GM18870 (cell line): ENCODE data around the gene BLOC1S5.
"Not testable (repeated sequence)": the region's sequence is repeated elsewhere in the genome, so short reads cannot be mapped to it uniquely, and the experiment has no call there.

Experiments used
- ATAC-seq: cut with Tn5 transposase; IDR thresholded peaks from one replicate; pipeline ENCODE4 v1.9.1; 2021; ENCODE audit warnings: moderate library complexity; ENCODE audit not compliant: unreplicated experiment

BLOC1S5 gene

DNA sequence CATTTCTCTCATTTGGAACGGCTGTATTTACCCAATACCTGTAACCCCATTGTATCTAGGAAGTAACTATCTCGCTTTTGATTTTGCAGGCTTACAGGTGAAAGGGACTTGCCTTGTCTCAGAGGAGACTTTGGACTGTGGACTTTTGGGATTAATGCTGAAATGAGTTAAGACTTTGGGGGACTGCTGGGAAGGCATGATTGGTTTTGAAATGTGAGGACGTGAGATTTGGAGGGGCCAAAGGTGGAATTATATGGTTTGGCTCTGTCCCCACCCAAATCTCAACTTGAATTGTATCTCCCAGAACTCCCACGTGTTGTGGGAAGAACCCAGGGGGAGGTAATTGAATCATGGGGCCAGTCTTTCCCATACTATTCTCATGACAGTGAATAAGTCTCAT is 18.4 kb downstream of the BLOC1S5 start:
- ATAC-seq, result not testable (repeated sequence)

DNA sequence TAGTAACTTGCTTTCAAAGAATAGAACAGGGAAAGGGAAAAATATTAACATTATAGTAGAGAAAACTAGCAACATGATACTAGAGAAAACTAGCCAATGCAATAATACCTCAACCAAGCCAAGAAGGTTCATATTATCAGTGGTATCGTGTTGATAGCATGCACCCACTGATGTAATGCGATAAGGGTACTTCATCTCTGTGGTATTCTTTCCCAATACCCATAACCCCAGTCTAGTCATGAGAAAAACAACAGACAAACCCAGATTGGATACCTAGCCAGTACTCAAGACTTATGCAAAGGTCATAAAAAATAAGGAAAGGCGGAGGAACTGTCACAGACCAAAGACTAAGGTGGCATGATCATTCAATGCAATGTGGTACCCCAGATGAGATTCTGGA is 21.0 kb downstream of the BLOC1S5 start:
- ATAC-seq, result no peak

DNA sequence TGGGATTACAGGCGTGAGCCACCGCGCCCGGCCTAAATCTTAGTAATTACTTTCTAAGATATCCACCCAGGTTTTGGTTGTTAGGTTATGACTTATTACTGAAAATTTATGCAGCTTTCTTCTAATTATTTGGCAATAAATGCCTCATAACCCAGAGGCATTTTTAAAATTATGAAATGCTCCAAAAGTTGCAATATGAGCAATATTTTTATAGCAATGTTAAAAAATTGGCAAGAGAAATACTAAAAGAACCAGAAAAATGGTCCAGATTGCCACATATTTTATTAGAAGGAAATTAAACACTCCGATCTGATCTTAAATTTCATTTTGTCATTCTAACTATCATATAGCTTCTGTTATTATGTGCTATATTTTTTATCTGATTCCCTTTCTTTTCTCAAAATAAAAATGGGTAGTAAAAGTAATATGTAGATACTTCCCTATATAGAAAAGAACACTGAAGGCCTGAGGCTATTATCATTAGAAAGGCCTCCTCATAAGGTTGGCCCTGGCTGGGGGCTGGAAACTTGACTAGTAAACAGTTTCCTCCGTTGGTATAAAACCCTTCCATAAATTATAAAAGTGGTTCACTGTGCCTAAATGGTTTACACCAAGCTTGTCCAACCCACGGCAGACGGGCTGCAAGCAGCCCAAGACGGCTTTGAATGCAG is 22.1 kb downstream of the BLOC1S5 start:
- ATAC-seq, result no peak

DNA sequence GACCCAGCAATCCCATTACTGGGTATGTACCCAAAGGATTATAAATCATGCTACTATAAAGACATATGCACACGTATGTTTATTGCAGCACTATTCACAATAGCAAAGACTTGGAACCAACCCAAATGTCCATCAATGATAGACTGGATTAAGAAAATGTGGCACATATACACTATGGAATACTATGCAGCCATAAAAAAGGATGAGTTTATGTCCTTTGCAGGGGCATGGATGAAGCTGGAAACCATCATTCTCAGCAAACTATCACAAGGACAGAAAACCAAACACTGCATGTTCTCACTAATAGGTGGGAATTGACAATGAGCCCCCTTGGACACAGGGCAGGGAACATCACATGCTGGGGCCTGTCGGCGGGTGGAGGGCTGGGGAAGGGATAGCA is 30.1 kb downstream of the BLOC1S5 start:
- ATAC-seq, result not testable (repeated sequence)

DNA sequence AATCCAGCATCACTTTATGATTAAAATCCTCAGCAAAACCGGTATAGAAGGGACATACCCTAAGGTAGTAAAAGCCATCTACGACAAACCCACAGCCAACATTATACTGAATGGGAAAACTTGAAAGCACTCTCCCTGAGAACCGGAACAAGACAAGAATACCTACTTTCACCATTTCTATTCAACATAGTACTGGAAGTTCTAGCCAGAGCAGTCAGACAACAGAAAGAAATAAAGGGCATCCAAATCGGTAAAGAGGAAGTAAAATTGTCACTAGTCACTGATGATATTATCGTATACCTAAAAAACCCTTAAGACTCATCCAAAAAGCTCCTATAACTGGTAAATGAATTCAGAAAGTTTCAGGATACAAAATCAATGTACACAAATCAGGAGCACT is 33.3 kb downstream of the BLOC1S5 start:
- no peak for ATAC-seq

DNA sequence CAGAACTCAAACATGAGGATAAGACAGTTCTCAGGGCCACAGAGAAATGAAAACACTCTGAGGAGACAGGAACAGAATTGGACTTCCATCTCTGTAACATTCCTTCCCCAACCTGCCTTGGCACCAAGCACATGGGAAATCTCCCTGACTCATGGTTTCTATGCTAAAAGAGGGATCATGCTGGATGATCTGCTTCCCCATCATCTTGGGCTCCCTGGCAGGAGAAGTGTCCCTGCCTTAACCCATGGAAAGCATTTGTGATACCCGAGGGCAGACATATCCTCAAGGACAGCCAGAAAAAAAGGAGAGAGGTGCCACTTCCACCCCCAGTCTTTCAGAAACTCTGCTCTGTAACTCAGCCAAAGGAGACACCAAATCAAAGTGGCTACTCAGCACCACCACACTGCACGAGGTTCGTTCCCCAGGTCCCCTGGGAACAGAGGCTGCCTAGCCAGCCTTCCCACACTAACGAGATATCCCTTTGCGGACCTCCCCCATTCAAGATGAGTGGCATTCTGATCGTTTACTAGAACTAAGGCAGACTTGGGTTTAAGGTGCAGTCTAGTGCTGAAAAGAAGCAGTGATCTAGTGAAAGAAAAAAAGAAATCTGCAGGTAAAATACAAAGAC is 34.8 kb downstream of the BLOC1S5 start:
- no peak for ATAC-seq

DNA sequence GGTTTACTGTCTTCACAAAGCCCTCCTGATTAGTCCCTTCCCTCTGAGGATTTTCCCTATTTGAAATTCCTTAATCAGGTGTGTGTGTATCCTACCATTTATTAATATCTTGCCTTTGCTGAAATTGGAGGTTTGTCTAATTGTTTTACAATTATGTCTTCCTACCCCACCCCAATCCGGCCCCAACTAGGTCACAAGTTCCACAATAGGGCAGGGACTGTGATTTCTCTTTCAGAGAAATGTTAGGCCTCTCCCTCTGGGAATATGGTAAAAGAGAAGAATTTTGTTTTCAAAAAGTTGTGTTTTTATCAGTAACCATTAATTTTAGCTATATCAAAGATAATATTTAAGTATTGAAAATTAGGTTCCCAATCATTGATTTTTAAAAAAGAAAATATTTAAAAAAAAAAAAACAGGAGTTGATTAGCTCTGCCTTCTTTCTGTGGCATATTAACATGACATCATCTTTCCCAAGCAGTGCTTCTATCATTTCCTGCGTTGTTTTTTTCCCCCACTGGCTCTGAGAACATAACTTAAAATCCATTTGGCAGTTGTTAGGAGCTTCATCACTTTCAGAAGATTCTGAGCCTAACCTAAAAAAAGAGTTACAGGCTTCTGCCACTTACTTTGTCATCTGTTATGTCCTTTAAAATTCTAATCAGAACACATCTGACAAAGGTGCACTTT is 36.1 kb downstream of the BLOC1S5 start:
- no peak for ATAC-seq

DNA sequence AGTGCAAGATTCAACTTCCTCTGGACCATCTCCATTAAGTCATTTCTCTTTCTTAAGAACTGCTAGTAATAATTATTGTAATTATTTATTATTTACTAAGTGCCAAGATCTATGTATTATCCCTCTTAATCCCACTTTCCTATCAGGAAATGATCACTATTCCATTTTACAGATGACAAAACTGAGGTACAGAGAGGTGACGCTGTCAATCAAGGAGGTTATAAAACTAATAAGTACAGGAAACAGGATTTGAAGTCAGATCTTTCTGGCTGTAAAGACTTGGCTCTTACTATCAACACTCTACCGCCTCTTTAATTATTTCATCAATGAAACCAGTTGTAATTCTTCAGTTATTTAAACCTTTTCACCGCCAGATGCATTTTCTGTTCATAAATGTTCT is 37.4 kb downstream of the BLOC1S5 start:
- ATAC-seq, result no peak

DNA sequence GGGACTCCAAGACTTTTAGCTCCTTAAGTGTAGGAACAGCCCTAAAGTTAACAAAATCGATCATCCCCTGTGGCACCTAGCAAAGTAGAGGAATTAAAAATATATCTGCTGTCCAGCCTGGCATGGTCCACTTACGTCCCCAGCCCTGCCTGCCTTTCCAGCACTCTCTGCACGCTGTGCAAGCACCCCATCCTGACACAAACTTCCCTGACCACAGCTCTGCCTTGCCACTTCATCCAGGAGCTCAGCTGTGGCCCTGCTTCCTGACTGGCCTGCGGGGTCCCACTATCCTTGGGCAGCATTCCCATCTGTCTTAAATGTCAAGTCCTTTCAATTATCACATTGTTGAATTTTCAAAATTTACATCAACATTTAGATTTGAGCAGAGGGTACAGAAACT is 39.0 kb downstream of the BLOC1S5 start:
- ATAC-seq, result no peak

DNA sequence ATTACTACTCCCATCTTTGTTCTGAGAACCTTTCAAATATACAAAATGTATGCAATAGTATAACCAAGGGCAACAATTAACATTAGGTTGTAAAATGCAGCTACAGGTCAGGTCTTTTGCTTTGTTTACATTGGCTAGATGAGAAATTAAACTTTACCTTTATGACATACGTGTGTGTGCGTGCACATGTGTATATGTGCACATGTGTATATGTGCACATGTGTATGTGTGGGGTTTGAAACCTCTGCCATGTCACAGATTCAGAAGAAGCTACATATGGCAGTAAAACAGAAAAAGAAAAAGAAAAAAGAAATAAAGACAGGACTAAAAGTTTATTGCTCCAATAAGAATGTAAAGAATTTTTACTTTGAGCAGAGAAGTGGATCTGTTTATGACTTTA is 40.6 kb downstream of the BLOC1S5 start:
- ATAC-seq, result no peak

DNA sequence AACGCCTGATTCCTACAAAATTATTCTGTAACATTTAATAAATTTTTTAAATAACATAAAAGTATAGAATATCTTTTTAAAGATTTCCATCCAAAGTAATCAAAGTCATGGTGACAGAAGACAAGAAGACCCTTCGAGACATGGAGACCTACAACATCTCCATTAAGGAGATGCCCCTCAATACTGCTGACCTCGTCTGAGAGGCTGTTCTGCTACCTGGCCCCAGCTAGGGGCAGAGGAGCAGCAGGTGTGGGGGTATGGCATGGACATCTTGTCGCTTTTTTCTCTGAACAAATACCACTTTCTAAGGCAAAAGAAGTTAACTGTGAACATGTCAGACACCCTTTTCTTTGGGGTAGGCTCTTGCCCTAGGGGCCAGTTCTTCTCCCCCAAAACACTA is 44.1 kb downstream of the BLOC1S5 start:
- ATAC-seq, result no peak

DNA sequence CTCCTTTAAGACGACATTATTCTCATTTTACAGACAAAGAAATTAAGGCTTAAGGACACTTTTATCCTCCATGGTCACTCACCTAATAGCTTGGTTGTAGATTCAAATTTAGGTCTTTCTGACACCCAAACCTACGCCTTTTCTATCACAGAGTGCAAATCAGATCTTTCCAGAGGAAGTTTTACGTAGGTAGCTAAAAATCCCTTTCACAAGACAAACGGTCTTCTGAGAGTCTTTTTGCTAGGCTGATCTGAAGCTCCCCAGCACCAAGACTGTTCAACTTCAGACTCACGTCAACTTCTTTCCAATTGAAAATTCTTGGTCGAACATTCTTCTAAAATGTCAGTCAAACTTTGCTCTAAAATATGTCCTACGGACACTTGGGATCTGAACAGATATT is 46.5 kb downstream of the BLOC1S5 start:
- ATAC-seq, result no peak

DNA sequence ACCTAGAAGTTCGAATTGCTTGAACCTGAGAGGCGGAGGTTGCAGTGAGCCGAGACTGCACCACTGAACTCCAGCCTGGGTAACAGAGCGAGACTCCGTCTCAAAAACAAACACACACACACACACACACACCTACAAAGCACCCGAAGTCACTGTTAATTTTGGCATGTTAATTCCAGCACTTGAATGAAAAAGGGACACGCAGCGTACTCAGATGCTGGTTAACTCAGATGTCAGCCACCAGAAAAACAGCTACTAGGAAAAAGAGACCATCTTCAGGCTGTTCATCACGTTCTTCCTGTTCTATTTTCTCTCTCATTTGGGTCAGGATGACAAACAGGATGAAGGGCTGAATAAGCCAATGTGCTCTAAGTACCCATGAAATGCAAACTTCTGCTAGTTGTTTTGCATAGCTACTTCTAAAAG is 46.9 kb downstream of the BLOC1S5 start:
- ATAC-seq, result no peak

DNA sequence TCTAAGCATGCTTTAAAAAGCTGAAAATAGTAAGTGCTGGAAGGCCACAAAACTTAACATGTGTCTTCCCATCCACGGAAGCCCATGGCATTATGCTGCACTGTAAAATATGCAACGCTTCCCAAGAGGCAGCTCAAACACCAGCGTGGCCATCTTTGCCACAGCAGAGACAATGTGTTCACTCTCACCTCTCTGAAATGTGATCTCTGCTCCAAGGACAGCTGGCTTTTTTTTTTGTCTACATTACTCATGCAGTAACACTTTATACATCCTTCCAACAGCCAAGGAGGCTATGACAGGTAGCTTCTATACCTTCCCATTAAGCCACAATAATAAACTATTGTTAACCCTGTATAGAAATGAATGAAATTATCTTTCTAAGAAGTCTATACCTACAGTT is 49.2 kb downstream of the BLOC1S5 start:
- no peak for ATAC-seq

DNA sequence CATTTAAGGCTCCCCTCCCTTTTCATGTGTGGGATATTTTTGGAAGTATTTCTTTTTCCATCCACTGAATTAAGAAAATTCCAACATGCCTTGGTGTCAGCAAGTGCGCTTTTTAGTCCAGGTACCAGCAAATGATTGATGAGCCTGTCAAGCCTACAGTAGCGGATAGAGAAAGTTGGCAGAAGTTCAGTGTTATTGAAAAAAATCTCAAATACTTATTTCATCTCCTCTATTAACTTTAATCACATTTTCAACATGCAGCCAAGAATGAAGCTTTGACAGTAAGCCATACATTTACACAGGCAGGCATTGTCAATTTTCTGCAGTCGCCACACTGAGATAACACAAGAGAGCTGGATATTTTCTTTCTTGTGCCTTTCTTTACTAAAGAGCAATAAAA is 50.4 kb downstream of the BLOC1S5 start:
- ATAC-seq, result no peak

DNA sequence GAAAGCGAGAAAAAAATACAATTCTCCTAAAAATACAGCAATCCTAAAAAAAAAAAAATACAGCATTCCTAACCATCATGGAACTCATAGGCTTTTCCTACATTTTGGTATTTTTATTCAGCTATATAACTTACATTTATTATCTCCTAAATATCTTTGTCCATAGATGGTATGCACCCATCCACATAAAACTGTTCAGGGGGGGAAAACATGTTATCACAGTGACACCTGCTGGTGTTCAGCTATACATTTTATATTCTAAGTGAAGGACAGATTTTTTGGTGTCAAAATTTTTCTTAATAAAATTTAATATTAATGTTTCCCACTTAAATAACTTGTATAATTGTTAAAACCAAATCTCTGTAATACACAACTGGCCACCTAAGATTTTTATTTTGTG is 58.0 kb downstream of the BLOC1S5 start:
- no peak for ATAC-seq

DNA sequence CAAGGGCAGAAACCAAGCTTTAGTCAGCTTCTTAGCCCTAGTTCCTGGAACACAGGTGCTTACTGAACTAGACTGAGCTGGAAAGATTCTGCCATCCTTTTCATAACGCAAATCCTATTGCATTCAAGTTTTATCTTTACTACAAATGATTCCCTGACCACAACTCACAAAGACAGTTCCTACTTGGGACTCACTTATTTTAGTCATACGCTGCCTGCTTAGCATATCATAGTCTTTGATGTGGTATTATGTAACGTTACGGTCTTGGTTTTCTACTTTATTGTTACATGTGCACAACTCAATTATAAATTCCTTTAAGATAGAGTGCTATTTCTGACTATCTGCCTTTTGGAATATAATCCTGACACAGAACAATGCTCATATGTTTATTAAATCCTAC is 59.1 kb downstream of the BLOC1S5 start:
- ATAC-seq, result no peak

DNA sequence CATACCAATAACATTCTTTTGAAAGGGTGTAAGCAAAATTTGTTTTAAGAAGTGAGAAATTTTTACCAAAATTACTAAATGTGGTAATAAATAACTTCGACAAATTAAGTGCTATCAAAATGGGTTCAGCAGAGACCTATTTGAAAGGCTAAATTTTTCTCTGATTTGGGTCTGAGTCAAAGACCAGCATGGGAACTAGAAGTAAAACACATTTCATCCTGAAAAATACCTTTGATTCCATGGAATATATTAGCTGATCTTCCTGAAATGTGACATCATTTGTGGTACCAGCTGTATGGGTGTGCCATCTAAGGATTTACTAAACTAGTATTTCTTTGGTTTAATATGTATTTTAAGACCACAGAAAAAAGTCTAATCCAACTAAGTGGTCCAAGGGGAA is 63.6 kb downstream of the BLOC1S5 start:
- ATAC-seq, result no peak

DNA sequence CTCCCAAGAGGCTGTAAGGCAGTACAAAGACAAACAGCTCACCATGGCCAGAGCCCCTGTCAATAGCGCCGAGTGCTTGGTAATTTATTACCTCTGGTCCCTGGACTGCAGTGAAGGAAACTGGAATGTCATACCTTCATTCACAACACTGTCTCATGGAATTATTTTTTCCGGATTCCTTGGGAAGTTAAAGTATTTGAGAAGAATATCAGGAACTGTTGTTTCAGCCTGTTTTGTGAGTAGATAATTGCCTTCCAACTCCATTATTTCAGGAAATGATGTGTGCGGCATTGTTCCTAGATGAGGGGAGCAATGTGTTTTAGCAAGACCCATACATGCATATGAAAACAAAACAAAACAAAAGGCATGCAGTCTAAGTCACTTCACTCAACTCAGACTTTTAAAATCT is 64.0 kb downstream of the BLOC1S5 start:
- ATAC-seq, result no peak

DNA sequence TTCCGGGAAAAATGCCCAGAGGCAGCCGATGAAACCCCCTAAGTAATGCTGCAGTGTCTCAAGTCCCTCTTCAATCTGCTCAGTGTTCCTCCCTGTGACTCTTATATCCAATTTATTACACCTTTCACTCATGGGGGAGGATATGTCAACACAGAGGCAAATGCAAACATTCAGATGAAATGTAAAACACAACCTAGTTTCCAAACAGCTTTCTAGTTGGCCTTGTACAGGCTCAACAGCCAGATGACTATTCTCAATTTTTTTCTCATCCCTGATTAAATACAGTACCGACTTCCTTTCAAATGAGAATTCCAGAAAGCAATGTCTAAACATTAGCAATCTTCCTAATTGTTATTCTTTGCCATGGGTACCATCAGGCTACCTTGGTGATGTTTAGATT is 65.0 kb downstream of the BLOC1S5 start:
- no peak for ATAC-seq

DNA sequence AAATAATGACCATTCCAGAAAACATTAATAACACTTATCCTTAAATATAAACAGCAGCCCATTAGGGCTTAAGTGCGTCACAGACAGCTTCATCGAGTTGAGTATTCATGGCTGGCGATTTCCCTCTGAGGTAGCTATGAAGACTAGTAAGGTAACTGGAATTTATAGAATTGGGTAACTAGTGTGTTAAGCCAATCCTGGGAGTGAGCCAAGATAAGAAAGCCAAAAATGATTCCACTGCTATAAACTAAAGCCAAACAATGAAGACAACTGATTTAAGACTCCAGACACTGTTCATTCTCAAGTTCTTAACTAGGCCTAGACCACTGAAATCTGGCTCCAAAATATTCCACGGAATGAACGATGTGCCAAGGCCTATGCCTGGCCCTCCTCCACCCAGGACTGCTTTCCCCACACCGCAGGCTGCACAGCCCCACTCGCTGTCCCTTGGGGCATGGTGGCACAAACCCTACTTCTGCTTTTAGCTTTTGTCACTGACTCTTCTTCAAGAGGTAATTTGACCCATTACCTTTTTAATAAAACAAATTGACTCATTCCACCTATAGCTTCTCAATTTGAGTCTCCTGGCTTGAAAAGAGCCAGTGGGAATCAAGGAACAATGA is 66.0 kb downstream of the BLOC1S5 start:
- no peak for ATAC-seq

DNA sequence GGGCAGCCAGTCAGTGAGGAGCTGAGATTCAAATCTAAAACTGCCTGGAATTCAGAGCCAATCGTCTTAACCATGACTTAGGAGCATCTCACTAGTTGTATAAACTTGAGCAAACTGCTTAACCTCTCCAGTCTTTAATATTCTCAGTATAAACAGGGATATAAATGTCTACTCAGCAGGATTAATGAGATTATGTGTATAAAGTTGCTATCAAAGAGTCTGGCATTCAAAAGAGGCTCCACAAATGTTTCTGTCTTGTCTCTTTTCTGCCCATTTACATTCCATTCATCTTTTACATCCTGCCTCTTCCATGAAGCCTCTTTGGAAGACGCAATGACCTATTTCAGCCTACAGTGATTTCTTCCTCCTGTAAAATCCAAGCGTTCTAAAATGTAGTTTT is 66.9 kb downstream of the BLOC1S5 start:
- ATAC-seq, result no peak
